Epithelial cell of prostate (primary cell): Measurements from ENCODE around the gene HNRNPH3.
A peak's percentile ranks its signal among the peaks of the same experiment; 100 is the strongest.

Experiments used
- DNase-seq: peaks from one replicate; pipeline ENCODE4 v3.0.0-alpha.2; 2011; ENCODE audit warnings: low read depth, low spot score
- H3K27ac ChIP-seq: fragments of 450-650 bp; 2 replicates; pipeline ENCODE4 v1.5.1; 2017; ENCODE audit warnings: mild to moderate bottlenecking

Gene HNRNPH3

DNA sequence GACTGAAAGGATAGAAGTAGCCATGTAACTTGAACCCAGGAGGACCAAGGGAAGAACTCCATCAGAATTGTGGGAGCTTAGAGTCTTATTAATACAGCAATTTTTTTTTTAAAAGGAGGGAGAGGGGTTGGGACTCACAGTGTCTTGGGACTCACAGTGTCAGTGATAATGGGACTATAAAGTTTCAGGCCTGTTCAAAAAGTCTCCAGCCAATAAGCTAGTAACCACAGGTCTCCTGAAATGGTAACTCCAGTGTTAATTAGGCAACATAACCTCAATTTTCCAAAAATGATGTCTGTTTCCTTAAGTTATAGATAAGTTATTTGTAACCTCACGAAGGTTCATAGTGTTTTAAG lies 2.4 kb upstream of the HNRNPH3 start:
- DNase-seq, result no peak
- H3K27ac ChIP-seq, result peak overlapping the region; percentile 68

DNA sequence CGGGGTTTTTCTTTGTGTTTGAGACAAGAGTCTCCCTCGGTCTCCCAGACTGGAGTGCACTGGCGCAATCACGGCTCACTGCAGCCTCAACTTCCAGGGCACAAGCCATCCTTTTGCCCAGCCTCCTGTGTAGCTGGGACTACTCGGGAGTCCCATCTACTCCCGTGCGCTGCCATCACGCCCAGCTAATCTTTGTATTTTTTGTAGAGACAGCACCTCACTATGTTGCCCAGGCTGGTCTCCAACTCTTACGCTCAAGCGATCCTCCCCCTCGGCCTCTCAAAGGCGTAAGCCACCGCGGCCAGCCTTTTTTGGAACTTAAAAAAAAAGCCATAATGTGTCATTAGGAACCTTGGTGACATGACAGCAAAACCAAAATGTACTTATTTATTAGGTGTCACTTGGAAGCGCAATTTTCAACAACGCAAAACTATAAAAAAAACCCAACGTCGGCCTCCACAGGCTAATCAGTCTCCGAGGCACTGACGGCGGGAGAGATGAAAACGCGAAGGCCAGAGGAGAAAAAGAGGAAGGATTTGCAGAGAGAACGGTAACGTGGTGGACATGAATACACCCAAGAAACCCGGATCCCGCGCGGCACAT lies 911 bp upstream of the HNRNPH3 start:
- DNase-seq, result no peak
- H3K27ac ChIP-seq, result peak overlapping the region; percentile 91

DNA sequence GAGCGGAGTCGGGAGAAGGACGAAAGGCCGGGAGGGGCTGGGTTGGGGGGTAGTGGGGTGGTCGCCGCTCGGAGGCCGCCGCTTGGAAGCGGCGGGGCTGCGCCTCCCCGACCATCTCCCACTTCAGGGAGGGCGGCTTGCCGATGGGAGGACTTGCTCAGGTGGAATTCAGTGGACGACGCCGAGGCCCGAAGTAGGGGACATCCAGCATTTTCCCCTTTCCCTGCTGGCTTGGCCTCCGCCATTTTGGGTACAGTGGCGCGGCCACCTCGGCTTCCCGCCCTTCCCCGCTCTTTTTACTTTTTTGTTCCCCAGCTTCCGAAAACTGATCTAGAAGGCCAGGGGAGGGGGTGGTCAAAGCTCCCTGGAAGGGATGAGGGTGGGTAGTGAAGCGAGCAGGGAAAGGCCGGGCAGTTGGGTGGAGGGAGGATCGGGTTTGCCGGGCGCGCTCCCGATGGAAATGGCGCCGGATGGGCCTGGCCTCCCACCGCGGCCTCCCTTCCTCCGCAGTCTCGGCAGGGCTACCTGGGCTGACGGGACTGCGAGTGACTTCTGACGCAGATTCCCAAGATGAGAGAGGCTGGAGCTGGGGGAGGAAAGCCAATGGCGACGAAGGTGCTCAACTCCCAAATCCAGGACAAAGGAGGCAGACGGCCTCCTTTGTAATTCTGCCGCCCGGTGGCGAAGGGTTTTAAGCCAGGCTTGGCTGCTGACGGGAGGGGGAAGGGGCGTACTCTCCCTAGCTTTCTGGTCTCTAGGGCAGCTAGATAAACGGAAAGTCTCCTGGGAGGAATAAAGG lies 594 bp downstream of the HNRNPH3 start, which contains the start of gene PBLD:
TSS of gene PBLD (minus strand) at position 670 of the 799 bp plus-strand sequence. CDS start 26,084 bp downstream, outside the sequence.
- peak within 1 kb of the TSS; percentile 91 for H3K27ac ChIP-seq
- peak; percentile 16 for DNase-seq

DNA sequence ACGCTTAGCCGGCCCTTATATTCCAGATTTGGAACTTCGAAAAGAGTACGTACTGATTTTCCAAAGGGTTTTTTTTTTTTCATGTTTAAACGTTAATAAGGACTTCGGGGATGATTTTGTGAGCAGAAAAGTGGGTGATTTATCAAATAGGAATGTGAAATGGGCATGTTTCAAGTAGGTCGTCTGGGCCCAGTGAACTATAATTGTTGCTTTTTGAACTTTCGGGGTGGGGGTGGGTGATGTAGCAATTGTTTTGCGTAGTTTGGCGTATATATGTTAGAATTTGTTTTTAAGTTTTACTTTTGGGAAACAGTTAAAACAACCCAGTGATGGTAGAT lies 1.2 kb downstream of the HNRNPH3 start:
- no peak for DNase-seq
- peak overlapping the region; percentile 91 for H3K27ac ChIP-seq

DNA sequence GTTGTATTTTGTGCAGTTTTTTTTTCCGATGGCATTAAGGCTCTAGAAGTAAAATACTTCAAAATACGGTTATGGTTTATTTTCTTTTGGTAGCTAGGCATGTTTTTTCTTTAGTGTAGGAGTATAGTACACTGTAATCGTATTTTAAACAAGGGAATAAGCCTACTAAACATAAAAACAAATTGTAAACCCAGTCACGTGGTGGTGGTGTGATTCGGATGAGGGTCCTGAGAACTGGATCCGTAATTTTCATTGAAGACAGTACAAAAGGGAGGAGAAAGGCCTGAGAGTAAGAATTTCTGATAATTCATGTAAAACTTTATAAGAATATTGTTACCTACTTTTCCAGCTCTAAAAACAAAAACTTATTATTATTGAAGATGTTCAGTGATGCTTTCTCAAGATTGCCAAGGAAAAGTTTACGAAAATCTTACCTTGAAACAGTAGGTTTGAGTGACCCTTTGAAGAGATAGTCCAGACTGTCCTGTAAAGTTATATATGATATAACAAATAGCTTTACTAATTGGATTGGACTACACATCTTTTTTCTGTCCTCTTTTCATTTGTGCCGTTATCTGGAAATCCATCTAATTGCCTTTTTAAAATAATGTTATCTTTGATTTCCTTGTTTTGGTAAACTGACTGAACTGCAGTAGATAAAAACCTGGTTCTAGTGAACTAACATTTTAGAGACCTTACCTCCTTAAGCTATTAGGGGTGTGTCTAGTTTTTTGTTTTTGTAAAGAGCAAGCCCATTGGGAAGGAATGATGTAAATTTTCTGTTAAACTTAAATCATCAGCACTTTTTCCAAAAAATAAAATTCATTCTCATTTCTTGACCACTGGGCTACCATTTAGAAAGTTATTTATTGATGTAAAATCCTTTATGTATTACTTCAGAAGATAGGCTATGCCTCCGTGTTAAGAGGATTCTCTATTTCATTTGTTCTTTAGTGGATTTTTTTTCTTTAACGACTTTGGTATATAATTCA lies 1.9 kb downstream of the HNRNPH3 start:
- DNase-seq, result no peak
- H3K27ac ChIP-seq, result peak overlapping the region; percentile 91

DNA sequence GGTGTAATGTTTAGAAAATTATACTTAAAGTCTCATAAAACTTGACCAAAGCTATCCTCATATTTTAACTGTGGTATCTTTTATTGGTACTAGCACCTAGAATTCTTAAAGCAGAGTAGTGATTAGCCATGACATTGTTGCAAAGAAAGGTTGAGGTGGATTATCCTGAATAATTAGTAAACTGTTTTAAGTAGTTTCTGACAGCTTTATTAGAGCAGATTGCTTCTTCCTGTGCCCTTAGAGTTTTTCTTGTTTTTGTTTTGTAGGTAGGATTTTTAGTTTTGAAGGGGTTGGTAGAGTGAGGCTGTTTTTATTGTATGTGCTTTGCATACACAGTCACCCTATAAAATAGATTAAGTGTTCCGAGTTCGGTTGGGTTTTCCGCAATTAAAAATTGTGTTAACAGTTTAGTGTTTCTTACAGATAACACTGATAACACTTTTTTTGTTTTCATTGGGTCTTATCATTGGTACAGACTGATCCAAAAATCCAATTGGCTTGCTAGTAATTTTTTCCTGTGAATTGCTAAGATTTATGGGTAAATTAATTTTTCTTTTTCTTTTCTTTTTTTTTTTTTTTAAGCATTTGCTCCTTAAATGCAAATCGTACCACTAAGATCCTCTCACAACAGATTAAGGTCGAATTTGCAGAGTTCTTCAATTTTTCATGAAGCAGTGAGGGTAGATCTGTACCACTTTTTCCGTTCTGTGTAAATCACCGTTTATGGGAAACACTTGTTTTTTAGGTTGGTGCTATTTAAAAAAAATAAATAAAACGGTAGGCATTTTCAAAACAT lies 3.0 kb downstream of the HNRNPH3 start:
- DNase-seq, result no peak
- H3K27ac ChIP-seq, result no peak overlapping the region

DNA sequence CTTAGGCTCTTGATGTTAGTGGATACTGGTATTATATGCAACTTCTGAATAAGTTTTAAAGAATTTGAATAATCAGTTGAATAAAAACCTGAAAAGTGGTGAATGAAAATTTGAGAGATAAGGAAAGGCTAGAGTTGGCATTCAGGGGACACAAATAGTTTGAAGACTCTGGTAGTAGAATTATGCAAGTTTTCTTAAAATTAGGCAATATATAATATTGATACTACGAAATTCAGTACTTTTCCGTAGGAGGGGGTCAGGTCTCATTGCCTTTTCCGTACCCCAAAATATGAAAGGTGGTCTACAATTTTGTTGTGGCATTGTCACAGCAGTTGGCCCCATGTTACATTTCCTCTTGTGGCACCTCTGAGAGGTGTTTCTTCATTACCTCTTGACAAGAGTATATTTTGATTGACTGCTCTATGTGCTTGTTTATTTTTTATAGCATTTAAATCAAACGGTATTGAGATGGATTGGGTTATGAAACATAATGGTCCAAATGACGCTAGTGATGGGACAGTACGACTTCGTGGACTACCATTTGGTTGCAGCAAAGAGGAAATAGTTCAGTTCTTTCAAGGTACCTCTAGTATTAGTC lies 5.0 kb downstream of the HNRNPH3 start:
- DNase-seq, result no peak
- no peak overlapping the region for H3K27ac ChIP-seq

DNA sequence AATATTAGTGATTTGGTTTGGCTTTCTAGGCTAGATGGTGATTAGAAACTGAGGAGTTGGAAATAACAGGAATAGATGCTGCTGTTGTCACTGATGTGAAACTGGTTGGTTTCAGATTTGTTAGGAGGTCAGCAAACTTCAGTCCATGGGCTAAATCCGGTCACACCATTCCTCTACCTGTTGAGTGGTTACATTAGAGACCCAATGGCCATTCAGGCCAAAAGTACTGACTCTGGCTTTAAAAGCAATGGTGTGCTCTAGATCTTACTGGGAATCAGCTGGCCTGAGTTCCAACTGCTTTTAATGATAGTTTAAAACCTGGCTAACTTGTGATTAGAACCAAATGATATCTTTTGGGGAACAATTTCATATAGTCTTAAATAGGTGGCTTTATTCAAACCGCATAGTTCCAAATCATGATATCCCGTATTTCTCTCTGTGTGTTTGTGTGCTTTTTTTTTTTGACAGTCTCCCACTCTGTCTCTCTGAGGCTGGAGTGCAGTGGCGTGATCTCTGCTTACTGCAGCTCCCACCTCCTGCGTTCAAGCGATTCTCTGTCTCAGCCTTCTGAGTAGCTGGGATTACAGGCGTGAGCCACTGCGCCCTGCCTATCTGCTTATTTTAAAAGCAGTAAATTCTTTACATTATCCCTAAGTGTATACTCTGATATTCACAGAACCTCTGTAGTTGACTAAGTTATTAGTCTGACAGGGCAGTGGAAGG lies 8.7 kb downstream of the HNRNPH3 start:
- DNase-seq, result no peak
- H3K27ac ChIP-seq, result no peak overlapping the region

DNA sequence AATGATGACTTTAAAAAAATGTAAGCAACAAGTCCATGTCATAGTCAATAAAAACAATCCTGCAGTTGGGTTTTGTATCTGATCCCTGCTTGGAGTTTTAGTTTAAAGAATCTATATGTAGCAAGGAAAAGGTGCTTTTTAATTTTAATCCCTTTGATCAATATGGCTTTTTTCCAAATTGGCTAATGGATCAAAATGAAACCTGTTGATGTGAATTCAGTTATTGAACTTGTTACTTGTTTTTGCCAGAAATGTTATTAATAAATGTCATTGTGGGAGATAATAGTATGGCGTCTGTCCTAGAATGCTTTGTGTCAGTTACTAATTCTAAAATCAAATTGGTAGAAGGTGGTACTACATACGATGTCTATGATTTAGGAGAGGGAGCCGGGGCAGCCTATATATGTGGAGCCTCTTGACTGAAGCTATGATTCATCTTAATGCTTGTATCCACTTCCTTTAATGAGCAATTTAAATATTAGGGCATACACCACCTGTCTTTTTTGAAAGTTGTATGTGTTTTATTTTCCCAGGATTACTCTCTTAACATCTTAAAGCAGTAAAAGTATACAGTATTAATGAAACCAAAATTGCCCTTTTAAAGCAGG lies 11.1 kb downstream of the HNRNPH3 start:
- no peak overlapping the region for H3K27ac ChIP-seq
- no peak for DNase-seq

DNA sequence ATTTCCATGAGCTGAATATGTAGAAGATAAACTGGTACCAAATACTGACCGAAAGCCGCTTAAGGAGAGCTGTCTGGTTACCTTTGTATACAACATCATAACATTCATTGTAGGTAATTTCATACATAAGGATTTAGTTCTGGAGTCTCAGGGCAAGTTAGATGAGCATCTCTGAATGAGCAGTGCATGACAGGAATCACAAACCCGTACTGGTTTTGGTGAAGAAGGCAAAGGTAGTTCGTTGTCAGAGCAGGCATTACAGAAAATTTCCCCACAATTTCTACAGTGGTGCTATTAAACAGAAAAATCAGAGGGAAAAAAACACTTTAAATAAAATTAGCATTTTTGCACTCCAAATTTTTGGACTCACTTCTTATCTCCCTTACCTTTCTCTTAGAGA lies 13.8 kb downstream of the HNRNPH3 start:
- H3K27ac ChIP-seq, result no peak overlapping the region
- DNase-seq, result no peak

DNA sequence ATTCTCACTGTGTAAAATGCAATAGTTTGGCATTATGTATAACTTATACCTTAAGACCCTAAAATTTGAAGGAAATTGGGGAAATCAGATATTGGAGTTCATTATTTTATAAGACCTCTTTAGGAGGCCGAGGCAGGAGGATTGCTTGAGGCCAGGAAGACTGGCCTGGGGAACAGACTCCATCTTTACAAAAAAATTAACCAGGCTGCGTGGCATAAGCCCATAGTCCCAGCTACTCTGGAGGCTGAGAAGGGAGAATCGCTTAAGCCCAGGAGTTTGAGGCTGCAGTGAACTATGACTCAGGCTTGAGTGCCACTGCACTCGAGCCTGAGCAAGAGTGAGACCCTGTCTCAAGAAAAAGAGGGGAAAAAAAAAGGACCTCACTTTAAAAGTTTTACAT lies 14.9 kb downstream of the HNRNPH3 start:
- no peak for DNase-seq

DNA sequence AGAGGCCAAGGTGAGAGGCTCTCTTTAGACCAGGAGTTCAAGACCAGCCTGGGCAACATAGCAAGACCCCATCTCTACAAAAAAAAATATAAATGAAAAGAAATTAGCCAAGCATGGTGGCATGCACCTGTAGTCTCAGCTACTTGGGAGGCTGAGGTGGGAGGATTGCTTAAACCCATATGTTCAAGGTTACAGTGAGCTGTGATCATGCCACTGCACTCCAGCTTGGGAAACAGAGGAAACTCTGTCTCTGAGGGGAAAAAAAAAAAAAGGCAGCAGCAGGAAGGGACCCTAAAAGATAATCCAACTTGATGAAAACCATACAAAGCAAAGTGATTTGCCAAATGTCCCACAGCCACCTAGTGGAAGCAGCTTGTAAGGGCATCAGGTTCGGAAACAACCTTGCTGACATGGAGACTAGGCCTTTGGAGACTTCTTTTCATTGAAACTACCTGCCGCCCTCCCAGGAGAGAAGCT lies 16.4 kb downstream of the HNRNPH3 start:
- no peak overlapping the region for H3K27ac ChIP-seq
- DNase-seq, result no peak

More for the DNA sequence above, 14.9 kb downstream of the HNRNPH3 start:
- H3K27ac ChIP-seq, result no peak overlapping the region

DNA sequence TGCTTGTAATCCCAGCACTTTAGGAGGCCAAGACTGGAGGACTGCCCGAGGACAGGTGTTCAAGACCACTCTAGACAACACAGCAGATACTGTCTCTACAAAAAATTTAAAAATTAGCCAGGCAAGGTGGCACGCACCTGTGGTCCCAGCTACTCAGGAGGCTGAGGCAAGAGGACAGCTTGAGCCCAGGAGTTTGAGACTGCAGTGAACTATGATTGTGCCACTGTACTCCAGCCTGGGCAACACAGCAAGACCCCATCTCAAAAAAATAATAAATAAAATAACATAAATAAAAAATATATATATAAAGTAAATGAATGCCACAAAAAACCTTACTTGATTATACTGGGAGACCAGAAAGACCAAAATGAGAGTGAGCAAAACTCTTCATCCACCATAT lies 21.7 kb downstream of the HNRNPH3 start:
- H3K27ac ChIP-seq, result no peak overlapping the region
- DNase-seq, result no peak

DNA sequence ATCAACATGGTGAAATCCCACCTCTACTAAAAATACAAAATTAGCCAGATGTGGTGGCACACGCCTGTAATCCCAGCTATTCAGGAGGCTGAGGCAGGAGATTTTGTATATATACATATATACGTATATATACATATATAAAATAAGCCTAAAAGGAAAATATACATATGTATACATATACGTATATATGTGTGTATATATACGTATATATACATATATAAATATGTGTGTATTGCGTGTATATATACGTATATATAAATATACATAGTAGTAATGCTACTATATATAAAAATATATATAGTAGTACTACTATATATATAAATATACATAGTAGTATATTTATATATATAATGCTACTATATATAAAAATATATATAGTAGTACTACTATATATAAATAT lies 27.3 kb downstream of the HNRNPH3 start:
- no peak overlapping the region for H3K27ac ChIP-seq
- DNase-seq, result no peak

DNA sequence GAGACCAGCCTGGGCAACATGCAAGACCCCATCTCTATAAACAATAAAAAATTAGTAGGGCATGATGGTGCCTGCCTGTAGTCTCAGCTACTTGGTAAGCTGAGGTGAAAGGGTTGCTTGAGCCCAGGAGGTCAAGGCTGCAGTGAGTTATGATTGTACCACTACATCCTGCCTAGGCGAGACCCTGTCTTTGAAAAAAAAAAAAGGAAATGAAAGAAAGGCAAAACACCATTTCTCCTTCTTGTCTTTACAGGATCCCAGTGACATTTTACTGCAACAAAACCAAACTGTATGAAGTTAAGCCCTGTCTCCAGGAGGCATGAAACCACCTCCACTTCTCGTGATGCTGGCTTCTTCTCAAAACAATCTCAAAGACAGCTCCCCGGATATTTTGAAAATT lies 30.7 kb downstream of the HNRNPH3 start:
- H3K27ac ChIP-seq, result no peak overlapping the region
- no peak for DNase-seq

DNA sequence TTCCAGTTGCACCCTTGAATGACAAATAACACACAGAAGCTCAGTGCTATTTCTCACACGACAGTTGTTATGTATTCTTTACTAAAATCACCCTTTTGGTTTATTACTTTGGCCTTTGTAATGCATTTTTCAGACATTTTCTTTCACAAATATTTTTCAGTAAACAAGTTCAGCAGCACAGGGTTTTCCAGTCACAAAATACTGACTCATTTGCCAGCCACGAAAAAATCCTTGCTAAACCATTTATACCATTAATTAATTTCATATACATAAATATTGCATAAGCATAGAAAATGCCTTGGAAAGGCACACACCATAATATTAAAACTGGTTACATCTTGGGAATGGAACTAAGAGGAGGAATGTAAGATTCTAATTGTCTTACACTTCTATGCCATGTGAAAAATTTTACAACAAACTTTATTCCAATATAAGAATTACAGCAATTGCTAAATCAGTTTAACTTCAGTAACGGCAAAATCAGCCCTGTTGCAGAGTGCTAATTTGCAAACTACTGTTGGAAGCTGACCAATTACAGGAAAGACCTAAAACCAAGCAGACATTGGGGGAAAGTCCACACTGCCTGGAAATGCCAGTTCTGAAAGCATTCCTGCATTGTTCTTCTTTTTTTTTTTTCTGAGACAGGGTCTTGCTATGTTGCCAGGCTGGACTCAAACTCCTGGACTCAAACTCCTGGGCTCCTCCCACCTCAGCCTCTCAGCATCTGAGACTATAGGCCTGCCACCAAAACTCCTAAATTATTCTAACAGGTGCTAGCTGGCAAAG lies 32.4 kb downstream of the HNRNPH3 start:
- H3K27ac ChIP-seq, result no peak overlapping the region
- DNase-seq, result no peak

DNA sequence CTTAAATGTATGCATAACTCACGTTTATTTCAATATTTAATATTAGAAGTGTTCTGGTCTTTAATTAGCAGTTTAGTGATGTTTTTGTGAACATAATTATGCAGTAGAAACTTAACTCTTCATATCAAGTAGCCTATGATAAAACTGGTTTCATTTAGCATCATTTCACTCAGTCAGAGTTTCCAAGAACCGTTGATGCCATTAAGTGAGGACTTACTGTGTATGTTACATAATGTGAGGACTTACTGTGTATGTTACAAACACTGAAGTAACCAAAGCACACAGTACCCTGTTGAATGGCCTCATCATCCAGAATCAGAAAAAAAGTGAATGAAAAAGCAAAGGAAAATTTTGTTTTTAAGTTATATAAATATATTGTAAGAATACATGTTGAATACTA lies 33.7 kb downstream of the HNRNPH3 start:
- DNase-seq, result no peak
- H3K27ac ChIP-seq, result no peak overlapping the region

DNA sequence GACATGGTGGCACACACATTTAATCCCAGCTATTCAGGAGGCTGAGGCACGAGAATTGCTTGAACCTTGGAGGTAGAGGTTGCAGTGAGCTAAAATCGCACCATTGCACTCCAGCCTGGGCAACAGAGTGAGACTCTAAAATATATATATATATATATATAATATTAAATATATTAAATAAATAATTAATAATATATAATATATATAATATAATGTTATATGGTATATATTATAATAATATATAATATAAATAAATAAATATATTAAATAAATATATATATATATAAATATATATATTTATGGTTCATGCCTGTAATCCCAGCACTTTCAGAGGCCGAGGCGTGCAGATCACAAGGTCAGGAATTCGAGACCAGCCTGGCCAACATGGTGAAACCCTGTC lies 34.7 kb downstream of the HNRNPH3 start:
- no peak overlapping the region for H3K27ac ChIP-seq
- DNase-seq, result no peak
